ENCODE results near the gene ITGB7.
A peak's percentile ranks its signal among the peaks of the same experiment; 100 is the strongest.

ITGB7 gene

GRCh38 chr12:53213348-53213747 lies 6.3 kb upstream of the ITGB7 start:
- H3K4me3 ChIP-seq (ENCODE audit: low read depth, low read length), result no peak overlapping the region
- in situ Hi-C loops (cut with HindIII; ENCODE audit: low sequenced_read_pairs), result no loop called here
- peak; percentile 89 for TF ChIP-seq CTCF (IDR thresholded peaks at IDR 0.05; ENCODE audit: low read depth, low read length, missing control alignments)
- no peak for DNase-seq (ENCODE audit: low read depth)

- TF ChIP-seq CTCF (IDR thresholded peaks at IDR 0.05; ENCODE audit: low read depth, low read length, missing control alignments), result no peak
- no peak overlapping the region for H3K4me3 ChIP-seq (ENCODE audit: low read depth, low read length)
- no peak for DNase-seq (ENCODE audit: low read depth)
- in situ Hi-C loops (cut with HindIII; ENCODE audit: low sequenced_read_pairs), result no loop called here
Observed at GRCh38 chr12:53212931-53213330, 5.9 kb upstream of the ITGB7 start.

GRCh38 chr12:53211476-53212381 lies 4.7 kb upstream of the ITGB7 start:
- peak; percentile 48 for TF ChIP-seq CTCF (IDR thresholded peaks at IDR 0.05; ENCODE audit: low read depth, low read length, missing control alignments)
- in situ Hi-C loops (cut with HindIII; ENCODE audit: low sequenced_read_pairs), result no loop called here
- H3K4me3 ChIP-seq (ENCODE audit: low read depth, low read length), result no peak overlapping the region
- DNase-seq (ENCODE audit: low read depth), result no peak

GRCh38 chr12:53210843-53211242 lies 3.8 kb upstream of the ITGB7 start:
- in situ Hi-C loops (cut with HindIII; ENCODE audit: low sequenced_read_pairs), result no loop called here
- no peak for TF ChIP-seq CTCF (IDR thresholded peaks at IDR 0.05; ENCODE audit: low read depth, low read length, missing control alignments)
- DNase-seq (ENCODE audit: low read depth), result no peak
- no peak overlapping the region for H3K4me3 ChIP-seq (ENCODE audit: low read depth, low read length)

GRCh38 chr12:53208877-53209463 lies 1.9 kb upstream of the ITGB7 start:
- H3K4me3 ChIP-seq (ENCODE audit: low read depth, low read length), result no peak overlapping the region
- TF ChIP-seq CTCF (IDR thresholded peaks at IDR 0.05; ENCODE audit: low read depth, low read length, missing control alignments), result no peak
- DNase-seq (ENCODE audit: low read depth), result no peak
- in situ Hi-C loops (cut with HindIII; ENCODE audit: low sequenced_read_pairs), result no loop called here

- in situ Hi-C loops (cut with HindIII; ENCODE audit: low sequenced_read_pairs), result no loop called here
- H3K4me3 ChIP-seq (ENCODE audit: low read depth, low read length), result no peak overlapping the region
- DNase-seq (ENCODE audit: low read depth), result no peak
- no peak for TF ChIP-seq CTCF (IDR thresholded peaks at IDR 0.05; ENCODE audit: low read depth, low read length, missing control alignments)
Observed at GRCh38 chr12:53208435-53208834, 1.4 kb upstream of the ITGB7 start.

All from astrocyte of the cerebellum (primary cell).